IMR-90 (cell line): ENCODE results near the gene ANKRD16. TPM values are rescaled to one million over a fixed set of nuclear protein-coding genes. Genes with fewer than 3 reads are reported as not detected.

ENCODE experiments used
- ATAC-seq: fragments of 200-7000 bp; cut with Tn5 transposase; 2 replicates; pipeline ENCODE4 v1.9.1; 2020; ENCODE audit warnings: low read depth, mild to moderate bottlenecking, moderate library complexity
- BruUV-seq: library from RNA; stranded (reverse); fragments of 400-500 nt; replicated peaks from 2 replicates; lab custom pipeline; 2021; lab: Mats Ljungman, UMichigan
- CTCF ChIA-PET: fragments of 300-600 bp; formaldehyde crosslinking; extraction: SDS; loops from one replicate; lab custom pipeline; 2021; ENCODE audit warnings: antibody characterized with exemption; lab: Yijun Ruan, JAX
- POLR2A ChIA-PET: fragments of 300-600 bp; sonication (Branson Sonifier 250); formaldehyde crosslinking; loops from one replicate; lab custom pipeline; 2022; ENCODE audit warnings: antibody characterized with exemption; ENCODE audit not compliant: unreplicated experiment; lab: Charles Lee
- DNase-seq: peaks from one replicate; pipeline ENCODE4 v3.0.0; 2013
- H2AFZ ChIP-seq: replicated peaks from 2 replicates; pipeline ENCODE3; 2013; ENCODE audit warnings: low read length, mild to moderate bottlenecking; ENCODE audit not compliant: poor library complexity
- H2AK5ac ChIP-seq: 2 replicates; pipeline ENCODE4 v1.6.1; 2013; ENCODE audit warnings: low read depth, low read length, inconsistent platforms
- H2AK9ac ChIP-seq: replicated peaks from 2 replicates; pipeline ENCODE3; 2013; ENCODE audit warnings: mild to moderate bottlenecking, low read depth, low read length, moderate library complexity; ENCODE audit not compliant: poor library complexity
- H2BK120ac ChIP-seq: 2 replicates; pipeline ENCODE4 v1.6.1; 2013; ENCODE audit warnings: low read depth, low read length, inconsistent platforms
- H2BK15ac ChIP-seq: 3 replicates; pipeline ENCODE4 v1.6.1; 2013; ENCODE audit warnings: low read depth, low read length, inconsistent platforms
- H2BK20ac ChIP-seq: 2 replicates; pipeline ENCODE4 v1.6.1; 2013; ENCODE audit warnings: low read depth, mild to moderate bottlenecking, inconsistent platforms, low read length, moderate library complexity
- H2BK5ac ChIP-seq: 2 replicates; pipeline ENCODE4 v1.6.1; 2013; ENCODE audit warnings: mild to moderate bottlenecking, low read depth, low read length, inconsistent platforms; ENCODE audit not compliant: poor library complexity, severe bottlenecking
- H3K14ac ChIP-seq: replicated peaks from 2 replicates; pipeline ENCODE4 v1.6.1; 2013; ENCODE audit warnings: low read depth, low read length, inconsistent platforms
- H3K18ac ChIP-seq: 2 replicates; pipeline ENCODE4 v1.6.1; 2013; ENCODE audit warnings: low read depth, low read length, control low read depth
- H3K23ac ChIP-seq: 2 replicates; pipeline ENCODE4 v1.6.1; 2013; ENCODE audit warnings: low read depth, low read length, inconsistent platforms
- H3K27ac ChIP-seq: 2 replicates; pipeline ENCODE4 v1.5.1; 2013; ENCODE audit warnings: mild to moderate bottlenecking, control low read depth, low read length; ENCODE audit not compliant: insufficient read depth
- H3K27me3 ChIP-seq: 2 replicates; pipeline ENCODE4 v1.6.1; 2013; ENCODE audit warnings: low read length; ENCODE audit not compliant: control insufficient read depth, insufficient read depth
- H3K36me3 ChIP-seq: 2 replicates; pipeline ENCODE4 v1.6.1; 2013; ENCODE audit warnings: low read length, mixed read lengths; ENCODE audit not compliant: control insufficient read depth, insufficient read depth
- H3K4ac ChIP-seq: 2 replicates; pipeline ENCODE4 v1.6.1; 2013; ENCODE audit warnings: low read depth, low read length, inconsistent platforms
- H3K4me1 ChIP-seq: 2 replicates; pipeline ENCODE4 v1.6.1; 2013; ENCODE audit warnings: low read length, mixed read lengths; ENCODE audit not compliant: control insufficient read depth, insufficient read depth
- H3K4me2 ChIP-seq: 2 replicates; pipeline ENCODE4 v1.6.1; 2013; ENCODE audit warnings: low read depth, mild to moderate bottlenecking, control low read depth, low read length, moderate library complexity
- H3K4me3 ChIP-seq: 2 replicates; pipeline ENCODE4 v1.5.1; 2013; ENCODE audit warnings: low read depth, mild to moderate bottlenecking, control low read depth, low read length, moderate library complexity; ENCODE audit not compliant: insufficient read depth
- H3K56ac ChIP-seq: 2 replicates; pipeline ENCODE4 v1.6.1; 2013; ENCODE audit warnings: low read length, inconsistent platforms; ENCODE audit not compliant: insufficient read depth; ENCODE audit errors: extremely low read depth
- H3K79me1 ChIP-seq, 2 experiments: 2 replicates each; pipeline ENCODE4 v1.6.1; 2013; ENCODE audit warnings: low read length in 2 of 2, inconsistent platforms in 1 of 2, low read depth in 1 of 2
- H3K9ac ChIP-seq: 2 replicates; pipeline ENCODE4 v1.6.1; 2013; ENCODE audit warnings: low read depth, low read length, control low read depth
- H3K9me1 ChIP-seq: 2 replicates; pipeline ENCODE4 v1.6.1; 2013; ENCODE audit warnings: low read length, inconsistent platforms; ENCODE audit not compliant: insufficient read depth
- H3K9me3 ChIP-seq: 2 replicates; pipeline ENCODE4 v1.6.1; 2013; ENCODE audit warnings: low read length; ENCODE audit not compliant: control insufficient read depth, insufficient read depth
- H4K20me1 ChIP-seq: 2 replicates; pipeline ENCODE4 v1.6.1; 2013; ENCODE audit warnings: low read length, inconsistent platforms; ENCODE audit not compliant: insufficient read depth
- H4K5ac ChIP-seq: 2 replicates; pipeline ENCODE4 v1.6.1; 2013; ENCODE audit warnings: mild to moderate bottlenecking, low read depth, low read length, control low read depth
- H4K8ac ChIP-seq, 2 experiments: 2 replicates each; pipeline ENCODE4 v1.6.1; 2013; ENCODE audit warnings: low read depth in 2 of 2, low read length in 2 of 2, control low read depth in 1 of 2, inconsistent platforms in 1 of 2
- H4K91ac ChIP-seq: 2 replicates; pipeline ENCODE4 v1.6.1; 2013; ENCODE audit warnings: low read depth, low read length, inconsistent platforms; ENCODE audit not compliant: insufficient read depth
- MXI1 ChIP-seq: IDR thresholded peaks from 2 replicates; pipeline ENCODE4 v1.6.1; 2012; ENCODE audit warnings: low read depth, mild to moderate bottlenecking, low read length, moderate library complexity, borderline replicate concordance
- WGBS, 2 experiments: methylation state at CpG; one replicate each; pipeline versions ENCODE4 v1.1.5 to v1.1.7; 2013; ENCODE audit warnings: missing lambda C conversion rate in 2 of 2; ENCODE audit not compliant: insufficient read length in 1 of 2; ENCODE audit errors: extremely low coverage in 2 of 2; 5-methylcytosine and 5-hydroxymethylcytosine counted together
- dilution Hi-C: fragments of 300-500 bp; cut with HindIII; formaldehyde crosslinking; loops from one replicate; pipeline ENCODE4 v1.14.3; 2018; ENCODE audit warnings: low sequenced_read_pairs; ENCODE audit not compliant: unreplicated experiment
- in situ Hi-C: fragments of 300-500 bp; cut with MboI; formaldehyde crosslinking; loops from 3 replicates; pipeline ENCODE4 v1.14.3; 2019; ENCODE audit warnings: low sequenced_read_pairs, inconsistent platforms, mixed read lengths
- intact Hi-C: fragments of 100-400 bp; cut with micrococcal nuclease; formaldehyde crosslinking; loops from 2 replicates; pipeline ENCODE4 v1.10.0; 2022
- polyA plus RNA-seq, 3 experiments: library from polyadenylated mRNA; depleted of rRNA; stranded (reverse); fragments of >200 nt; gene quantifications; 2 replicates each; pipeline ENCODE4 v1.2.3, GENCODE V29; 2012; ENCODE audit warnings: low replicate concordance in 1 of 3
- total RNA-seq: library from RNA; depleted of rRNA; stranded (reverse); fragments of >200 nt; gene quantifications from 2 replicates; pipeline ENCODE4 v1.2.3, GENCODE V29; 2012
- TF ChIP-seq, protein P1 (sequence below): conservative IDR thresholded peaks from 2 replicates; pipeline ENCODE4 v1.5.1; 2012; ENCODE audit warnings: mild to moderate bottlenecking, low read depth, low read length, improper control_type of control experiment

ANKRD16 gene
- total and polyA plus RNA-seq, 2 of the 4 experiments (the other 2 are of a cell fraction), result 5.1 to 5.7 TPM

- intact Hi-C loops, result no loop called here
- no peak for TF ChIP-seq MXI1
- TF ChIP-seq, protein P1, sequence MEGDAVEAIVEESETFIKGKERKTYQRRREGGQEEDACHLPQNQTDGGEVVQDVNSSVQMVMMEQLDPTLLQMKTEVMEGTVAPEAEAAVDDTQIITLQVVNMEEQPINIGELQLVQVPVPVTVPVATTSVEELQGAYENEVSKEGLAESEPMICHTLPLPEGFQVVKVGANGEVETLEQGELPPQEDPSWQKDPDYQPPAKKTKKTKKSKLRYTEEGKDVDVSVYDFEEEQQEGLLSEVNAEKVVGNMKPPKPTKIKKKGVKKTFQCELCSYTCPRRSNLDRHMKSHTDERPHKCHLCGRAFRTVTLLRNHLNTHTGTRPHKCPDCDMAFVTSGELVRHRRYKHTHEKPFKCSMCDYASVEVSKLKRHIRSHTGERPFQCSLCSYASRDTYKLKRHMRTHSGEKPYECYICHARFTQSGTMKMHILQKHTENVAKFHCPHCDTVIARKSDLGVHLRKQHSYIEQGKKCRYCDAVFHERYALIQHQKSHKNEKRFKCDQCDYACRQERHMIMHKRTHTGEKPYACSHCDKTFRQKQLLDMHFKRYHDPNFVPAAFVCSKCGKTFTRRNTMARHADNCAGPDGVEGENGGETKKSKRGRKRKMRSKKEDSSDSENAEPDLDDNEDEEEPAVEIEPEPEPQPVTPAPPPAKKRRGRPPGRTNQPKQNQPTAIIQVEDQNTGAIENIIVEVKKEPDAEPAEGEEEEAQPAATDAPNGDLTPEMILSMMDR, result no peak
- no peak for DNase-seq
- Histone ChIP-seq H2BK5ac (no peak overlapping the region), H4K20me1 (no peaks in the 10 kb centered on the region; the same call in 1 of the 2 replicates), H3K18ac (no peak overlapping the region), H2AK9ac (no peak overlapping the region), H3K14ac (no peak overlapping the region), H3K4me1 (no peaks in the 10 kb centered on the region), H3K27me3 (no peaks in the 10 kb centered on the region), H3K23ac (no peak overlapping the region), H3K4me3 (no peak overlapping the region), H3K9ac (no peak overlapping the region), H2BK20ac (no peak overlapping the region), H2BK15ac (no peak overlapping the region), H2AFZ (no peak overlapping the region), H4K8ac (no peak overlapping the region), H3K36me3 (no peaks in the 10 kb centered on the region), H4K91ac (no peak overlapping the region), H4K5ac (no peak overlapping the region), H3K79me1 (no peaks in the 10 kb centered on the region), H3K4ac (no peak overlapping the region), H2BK120ac (no peak overlapping the region), H2AK5ac (no peak overlapping the region), H3K9me3 (no peaks in the 10 kb centered on the region), H3K4me2 (no peak overlapping the region), H3K56ac (no peak overlapping the region), H3K9me1 (no peaks in the 10 kb centered on the region), H3K27ac (no peak overlapping the region)
- dilution Hi-C loops, result no loop called here
- 100% methylated on average over 1 of the region's 15 CpGs; no CpG with 5 or more reads in 1 of the 2 experiments for WGBS, 2 experiments
- ChIA-PET CTCF (no interaction called here), POLR2A (no interaction called here)
- in situ Hi-C loops, result no loop called here
- BruUV-seq, result no TSS peak
- ATAC-seq, result no peak
Observed at GRCh38 chr10:5835446-5836095, 54.1 kb downstream of the ANKRD16 start.
